NT2/D1 (cell line): ENCODE measurements around the gene ZNF358.

Source experiments
- SUZ12 ChIP-seq: IDR thresholded peaks from 2 replicates; pipeline ENCODE4 v1.6.1; 2011; ENCODE audit not compliant: insufficient read length, insufficient read depth; ENCODE audit errors: extremely low read depth
- YY1 ChIP-seq: IDR thresholded peaks from 2 replicates; pipeline ENCODE4 v1.6.1; 2011; ENCODE audit not compliant: insufficient read length, insufficient read depth
- ZNF274 ChIP-seq: IDR thresholded peaks from 2 replicates; pipeline ENCODE4 v1.6.1; 2011; ENCODE audit warnings: mild to moderate bottlenecking, low read depth, low read length

DNA sequence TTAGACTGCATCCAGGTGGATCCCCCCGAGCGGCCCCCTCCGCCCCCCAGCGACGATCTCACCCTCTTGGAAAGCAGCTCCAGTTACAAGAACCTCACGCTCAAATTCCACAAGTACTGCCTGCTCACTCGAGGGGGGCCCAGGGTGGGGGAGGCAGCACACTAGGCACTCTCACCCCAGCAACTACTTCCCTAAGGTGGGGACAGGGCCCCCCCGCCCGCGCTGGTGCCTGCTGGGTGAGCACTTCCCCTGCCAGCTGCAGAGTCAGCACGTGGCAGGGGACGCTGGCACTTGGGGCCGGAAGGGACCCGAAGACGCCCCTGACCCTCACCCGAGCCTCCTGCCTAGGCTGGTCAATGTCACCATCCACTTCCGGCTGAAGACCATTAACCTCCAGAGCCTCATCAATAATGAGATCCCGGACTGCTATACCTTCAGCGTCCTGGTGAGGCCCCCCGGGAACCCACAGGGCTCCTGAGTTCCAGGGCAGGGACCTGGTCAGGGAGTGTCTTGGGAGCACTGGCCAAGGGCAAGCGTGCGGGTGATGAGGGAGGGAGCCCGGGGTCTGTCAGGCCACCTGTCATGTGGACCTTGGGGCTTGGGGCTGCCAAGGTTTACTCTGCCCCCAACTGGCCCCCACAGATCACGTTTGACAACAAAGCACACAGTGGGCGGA is 11.8 kb downstream of the ZNF358 start:
- TF ChIP-seq SUZ12 (no peak), ZNF274 (no peak), YY1 (no peak)
